ENCODE data around the gene ACAN. TPM values are rescaled to one million over a fixed set of nuclear protein-coding genes. Genes with fewer than 3 reads are reported as not detected.

ACAN gene
- total and polyA plus RNA-seq, 2 of the 8 experiments (the other 6 are each of a cell fraction or from before 2014, with no cell fraction given): 0.71 to 0.73 TPM

- H2BK5ac ChIP-seq (ENCODE audit: low read depth, low read length): no peak overlapping the region
- no peak overlapping the region for H2BK15ac ChIP-seq (ENCODE audit: low read length)
- FAIRE-seq (no peak), DNase-seq (ENCODE audit: low read depth in 1 of 2, low spot score in 2 of 2) (no peak)
- H3K9ac ChIP-seq (replicated peaks in 1 of 4; ENCODE audit: extremely low read depth in 1 of 4, low read depth in 3 of 4, low read length in 3 of 4): no peak overlapping the region
- H3K9me3 ChIP-seq (ENCODE audit: insufficient read depth in 2 of 2, low read depth in 1 of 2, low read length in 1 of 2): no peaks in the 10 kb centered on the region
- no peak overlapping the region for H3K27ac ChIP-seq (ENCODE audit: low read depth, low read length)
- ChIA-PET POLR2A (ENCODE audit: partially characterized antibody) (no interaction called here), CTCF (ENCODE audit: partially characterized antibody) (interaction anchor here (0.9 to 2.0 kb wide), 2 partner anchors 9 to 130 kb away, joined by 3 to 16 read pairs; partner anchors contain the start of gene ACAN)
- no peak overlapping the region for H4K91ac ChIP-seq (replicated peaks; ENCODE audit: insufficient read length, low read length)
- H4K8ac ChIP-seq (ENCODE audit: extremely low read depth, insufficient read depth, low read length): no peak overlapping the region
- H3K79me1 ChIP-seq (ENCODE audit: low read depth, low read length): no peaks in the 10 kb centered on the region
- H3K4me3 ChIP-seq (ENCODE audit: extremely low read depth in 1 of 4, insufficient read depth in 2 of 4, low read depth in 3 of 4, low read length in 4 of 4): no peak overlapping the region
- no peaks in the 10 kb centered on the region for H3K23me2 ChIP-seq (ENCODE audit: low read depth, low read length)
- no peak overlapping the region for H3K23ac ChIP-seq (ENCODE audit: insufficient read length)
- no peaks in the 10 kb centered on the region for H3K27me3 ChIP-seq (replicated peaks in 1 of 4; ENCODE audit: control insufficient read depth in 3 of 4, extremely low read depth in 1 of 4, insufficient read depth in 3 of 4, low read length in 3 of 4)
- no peak overlapping the region for H3K56ac ChIP-seq (replicated peaks; ENCODE audit: insufficient read length, low read depth, low read length)
- WGBS, 2 experiments (ENCODE audit: extremely low coverage in 1 of 2, insufficient coverage in 1 of 2, insufficient read length in 1 of 2, insufficient replicate concordance in 2 of 2, low coverage in 1 of 2, low lambda C conversion rate in 2 of 2, missing lambda C conversion rate in 1 of 2): 85% methylated on average over 4 of the region's 4 CpGs; no CpG with 5 or more reads in 1 of the 2 experiments
- H3K4me1 ChIP-seq (replicated peaks in 1 of 4; ENCODE audit: control insufficient read depth in 3 of 4, insufficient read depth in 4 of 4, low read length in 3 of 4): peaks cover 0 to 2% (median 1%) of the 10 kb centered on the region in 4 experiments; a peak in 4 of 7 replicates
- no peak overlapping the region for H2AFZ ChIP-seq (ENCODE audit: low read length)
- H2BK20ac ChIP-seq (ENCODE audit: low read length): no peak overlapping the region
- no peak overlapping the region for H3K18ac ChIP-seq (ENCODE audit: extremely low read depth, low read length)
- no peak overlapping the region for H2BK12ac ChIP-seq (ENCODE audit: low read depth, low read length)
- no peak overlapping the region for H2AK5ac ChIP-seq (ENCODE audit: low read depth, low read length)
- H4K5ac ChIP-seq (ENCODE audit: insufficient read length, low read depth, low read length): no peak overlapping the region
- no peak overlapping the region for H3K4ac ChIP-seq (replicated peaks; ENCODE audit: insufficient read length, low read depth, low read length)
- H3K36me3 ChIP-seq (ENCODE audit: control insufficient read depth in 2 of 4, insufficient read depth in 4 of 4, low read length in 3 of 4): no peaks in the 10 kb centered on the region
- no peak overlapping the region for H3K4me2 ChIP-seq (ENCODE audit: insufficient read depth in 1 of 2, low read depth in 2 of 2, low read length in 2 of 2)
- no peaks in the 10 kb centered on the region for H3K79me2 ChIP-seq (ENCODE audit: control insufficient read depth in 1 of 2, insufficient read depth in 2 of 2, low read length in 2 of 2)
- H3K14ac ChIP-seq (ENCODE audit: insufficient read length): no peak overlapping the region
- H2BK120ac ChIP-seq (replicated peaks; ENCODE audit: low read depth, low read length): no peak overlapping the region
- H4K20me1 ChIP-seq (replicated peaks in 1 of 2; ENCODE audit: control insufficient read depth in 1 of 2, insufficient read depth in 2 of 2, low read length in 2 of 2): no peaks in the 10 kb centered on the region
- no peak for TF ChIP-seq SP2 (IDR thresholded peaks at IDR 0.05; ENCODE audit: low read length)
- no peak for TF ChIP-seq KDM5A (IDR thresholded peaks at IDR 0.05; ENCODE audit: low read length)
- no peak for TF ChIP-seq NRF1 (IDR thresholded peaks at IDR 0.05; ENCODE audit: low read depth, low read length)
- no peak for TF ChIP-seq JUND (IDR thresholded peaks at IDR 0.05; ENCODE audit: low read length)
- no peak for TF ChIP-seq GTF2F1 (IDR thresholded peaks at IDR 0.05; ENCODE audit: borderline replicate concordance, low read depth, low read length)
- TF ChIP-seq NANOG (IDR thresholded peaks at IDR 0.05; ENCODE audit: insufficient read depth, low read depth, low read length, poor library complexity, severe bottlenecking): no peak
- TF ChIP-seq TAF7 (optimal IDR thresholded peaks at IDR 0.05; ENCODE audit: borderline replicate concordance, low read depth, low read length): no peak
- no peak for TF ChIP-seq CBX5 (IDR thresholded peaks at IDR 0.05; ENCODE audit: low read depth, low read length)
- TF ChIP-seq GABPA (IDR thresholded peaks at IDR 0.05; ENCODE audit: borderline replicate concordance, insufficient read depth, low read length): no peak
- TF ChIP-seq BCL11A (IDR thresholded peaks at IDR 0.05; ENCODE audit: low read depth in 2 of 2, low read length in 2 of 2): no peak
- no peak for TF ChIP-seq RBBP5 (IDR thresholded peaks at IDR 0.05; ENCODE audit: borderline replicate concordance, low read depth, low read length)
- no peak for TF ChIP-seq SP4 (IDR thresholded peaks at IDR 0.05; ENCODE audit: low read length)
- no peak for TF ChIP-seq TAF1 (IDR thresholded peaks at IDR 0.05; ENCODE audit: low read depth, low read length)
- TF ChIP-seq USF2 (IDR thresholded peaks at IDR 0.05; ENCODE audit: low read length): no peak
- TF ChIP-seq SIRT6 (IDR thresholded peaks at IDR 0.05; ENCODE audit: low read length): no peak
Observed at GRCh38 chr15:88813960-88814359, 10.7 kb downstream of the ACAN start.
